SK-N-MC (cell line): ENCODE measurements around the gene BICD1.
A peak's percentile ranks its signal among the peaks of the same experiment; 100 is the strongest.

Experiments used
- EZH2 ChIP-seq: fragments of 200-600 bp; sonication (generic); IDR thresholded peaks from one replicate; pipeline ENCODE4 v1.6.1; 2017; ENCODE audit warnings: antibody characterized with exemption
- POLR2AphosphoS5 ChIP-seq: IDR thresholded peaks from 2 replicates; pipeline ENCODE4 v1.6.1; 2012; ENCODE audit warnings: mild to moderate bottlenecking, low read depth, low read length, borderline replicate concordance

- TF ChIP-seq EZH2 (no peak), POLR2AphosphoS5 (peak; percentile 77)
These were observed at the start of gene BICD1 for GRCh38 chr12:32106517-32107358.
